GM21515 (cell line): ENCODE results near the gene C7orf25.

Experiments used
- ATAC-seq: cut with Tn5 transposase; IDR thresholded peaks from one replicate; pipeline ENCODE4 v1.9.1; 2021; ENCODE audit not compliant: unreplicated experiment

C7orf25 gene

GRCh38 chr7:42880392-42880791 is 31.5 kb downstream of the C7orf25 start:
- ATAC-seq: no peak

DNA sequence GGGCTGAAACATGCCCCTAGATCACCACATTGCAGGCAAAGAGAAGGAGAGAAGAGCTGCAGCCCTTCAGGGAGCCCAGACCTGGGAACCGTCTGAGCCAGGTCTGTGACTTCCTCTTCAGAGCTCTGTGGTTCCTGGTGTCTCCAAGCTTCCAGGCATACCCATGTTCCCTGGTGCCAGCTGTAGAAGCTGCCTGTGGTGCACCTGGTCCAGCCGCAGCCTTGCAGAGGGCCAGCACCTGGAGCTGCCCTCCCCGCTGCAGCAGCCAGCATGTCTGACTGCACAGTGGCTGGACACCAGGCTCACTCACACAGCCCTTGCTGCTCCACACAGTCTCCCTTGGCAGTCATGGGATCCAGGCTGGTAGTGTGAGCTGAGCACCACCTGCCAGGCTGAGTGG is 33.6 kb downstream of the C7orf25 start:
- ATAC-seq: no peak

GRCh38 chr7:42877862-42878261 is 34.0 kb downstream of the C7orf25 start:
- no peak for ATAC-seq

- peak; percentile 70 for ATAC-seq
Measured at GRCh38 chr7:42876182-42877068, 35.4 kb downstream of the C7orf25 start.

DNA sequence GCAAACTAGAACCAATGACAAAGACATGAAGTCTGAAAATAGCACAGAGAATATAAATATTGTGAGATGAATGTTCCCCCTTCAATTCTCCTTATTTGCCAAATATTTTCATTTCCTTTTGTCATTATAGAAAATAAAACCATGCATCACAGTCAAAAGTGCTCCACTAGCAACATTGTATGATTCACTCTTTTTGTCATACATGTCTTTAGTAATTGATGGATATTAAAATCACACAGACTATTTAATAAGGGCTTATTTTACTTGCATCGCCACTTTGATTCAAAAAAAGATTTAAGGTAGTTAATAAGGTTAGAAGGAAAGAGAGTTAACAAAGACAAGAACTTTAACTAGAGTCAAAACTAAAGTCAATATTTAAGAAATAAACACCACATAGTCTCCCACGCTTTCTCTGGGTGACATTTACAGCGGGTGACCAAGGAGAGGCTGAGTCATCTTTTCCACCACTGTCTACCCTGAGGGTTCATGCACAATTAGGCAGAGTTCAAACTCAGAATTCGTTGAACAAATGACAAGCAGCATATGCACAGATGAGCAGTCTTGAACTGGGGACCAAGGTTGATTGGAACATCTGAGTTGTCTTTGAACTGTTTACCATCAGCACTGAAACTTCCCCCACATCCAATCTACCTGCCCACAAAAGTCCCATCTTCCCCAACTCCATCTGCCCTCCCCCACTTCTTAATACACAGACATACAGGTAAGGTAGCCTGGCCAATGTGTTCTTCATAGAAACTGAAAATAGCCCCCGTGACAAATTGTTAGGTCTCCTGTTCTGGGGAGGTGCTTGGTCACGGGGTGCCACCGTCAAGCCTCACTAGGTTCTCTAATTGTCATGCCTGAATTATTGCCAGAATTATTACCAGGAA is 42.5 kb downstream of the C7orf25 start:
- ATAC-seq: peak; percentile 97

GRCh38 chr7:42868480-42868879 is 43.4 kb downstream of the C7orf25 start:
- ATAC-seq: no peak
